ENCODE data around the gene MAJIN. TPM values are rescaled to one million over a fixed set of nuclear protein-coding genes. Genes with fewer than 3 reads are reported as not detected.

The MAJIN gene
- total RNA-seq, 1 experiment from 2014 or later = not detected

GRCh38 chr11:65003282-65003681 lies 31.4 kb upstream of the MAJIN start:
- no peaks in the 10 kb centered on the region for H3K36me3 Mint-ChIP-seq (ENCODE audit: insufficient read depth, unreplicated experiment)
- no peaks in the 10 kb centered on the region for H3K27me3 Mint-ChIP-seq (ENCODE audit: insufficient read depth, unreplicated experiment)
- ChIA-PET CTCF (interaction anchor here (1.3 kb wide), 1 partner anchor 10 kb away, joined by 4 read pairs; no protein-coding TSS in a partner anchor), POLR2A (no interaction called here)
- H3K4me1 Mint-ChIP-seq (ENCODE audit: low read depth, unreplicated experiment) = peaks cover 9% of the 10 kb centered on the region
- Histone ChIP-seq H3K36me3 (ENCODE audit: control insufficient read depth, insufficient read depth, low read length) (no peaks in the 10 kb centered on the region), H3K27me3 (replicated peaks; ENCODE audit: control insufficient read depth, insufficient read depth, low read length) (no peaks in the 10 kb centered on the region), H3K4me1 (peaks cover 21% of the 10 kb centered on the region), H3K4me3 (ENCODE audit: low read depth, low read length) (no peak overlapping the region), H3K9me3 (no peaks in the 10 kb centered on the region)
- no peak overlapping the region for H3K27ac Mint-ChIP-seq (ENCODE audit: unreplicated experiment)
- DNase-seq = no peak
- no peaks in the 10 kb centered on the region for H3K9me3 Mint-ChIP-seq (ENCODE audit: unreplicated experiment)
- no peak for TF ChIP-seq CTCF (IDR thresholded peaks at IDR 0.05; ENCODE audit: insufficient read depth in 1 of 2, low read depth in 1 of 2, low read length in 1 of 2, severe bottlenecking in 1 of 2, unreplicated experiment in 1 of 2)
- no peak overlapping the region for H3K4me3 Mint-ChIP-seq (ENCODE audit: unreplicated experiment)
- intact Hi-C loops (cut with micrococcal nuclease; ENCODE audit: unreplicated experiment) = no loop called here
- no TSS peak for BruUV-seq (replicated peaks)

- no peak for DNase-seq
- no peaks in the 10 kb centered on the region for H3K27me3 Mint-ChIP-seq (ENCODE audit: insufficient read depth, unreplicated experiment)
These were observed 30.8 kb upstream of the MAJIN start for GRCh38 chr11:65002706-65003105.

GRCh38 chr11:64999478-64999877 lies 27.6 kb upstream of the MAJIN start:
- Mint-ChIP-seq H3K27ac (ENCODE audit: unreplicated experiment) (peak overlapping the region; percentile 14), H3K36me3 (ENCODE audit: insufficient read depth, unreplicated experiment) (no peaks in the 10 kb centered on the region), H3K4me1 (ENCODE audit: low read depth, unreplicated experiment) (peaks cover 26% of the 10 kb centered on the region), H3K4me3 (ENCODE audit: unreplicated experiment) (no peak overlapping the region), H3K27me3 (ENCODE audit: insufficient read depth, unreplicated experiment) (no peaks in the 10 kb centered on the region), H3K9me3 (ENCODE audit: unreplicated experiment) (no peaks in the 10 kb centered on the region)
- BruUV-seq (replicated peaks) = no TSS peak
- no peak for DNase-seq
- no peaks in the 10 kb centered on the region for H3K9me3 ChIP-seq
- peaks cover 37% of the 10 kb centered on the region for H3K4me1 ChIP-seq
- POLR2A ChIA-PET = no interaction called here
- intact Hi-C loops (cut with micrococcal nuclease; ENCODE audit: unreplicated experiment) = loop anchor here (5.0 kb wide), 1 partner anchor 152 kb away; no protein-coding TSS in a partner anchor
- H3K36me3 ChIP-seq (ENCODE audit: control insufficient read depth, insufficient read depth, low read length) = no peaks in the 10 kb centered on the region
- no peak overlapping the region for H3K4me3 ChIP-seq (ENCODE audit: low read depth, low read length)
- CTCF ChIA-PET = interaction anchor here (1.1 to 1.4 kb wide), 2 partner anchors 14 to 82 kb away, joined by 3 to 15 read pairs; no protein-coding TSS in a partner anchor
- no peak for TF ChIP-seq CTCF (IDR thresholded peaks at IDR 0.05; ENCODE audit: insufficient read depth in 1 of 2, low read depth in 1 of 2, low read length in 1 of 2, severe bottlenecking in 1 of 2, unreplicated experiment in 1 of 2)
- H3K27me3 ChIP-seq (replicated peaks; ENCODE audit: control insufficient read depth, insufficient read depth, low read length) = no peaks in the 10 kb centered on the region

More at GRCh38 chr11:65002706-65003105, 30.8 kb upstream of the MAJIN start:
- Histone ChIP-seq H3K9me3 (no peaks in the 10 kb centered on the region), H3K27me3 (replicated peaks; ENCODE audit: control insufficient read depth, insufficient read depth, low read length) (no peaks in the 10 kb centered on the region), H3K4me3 (ENCODE audit: low read depth, low read length) (no peak overlapping the region), H3K36me3 (ENCODE audit: control insufficient read depth, insufficient read depth, low read length) (no peaks in the 10 kb centered on the region), H3K4me1 (peaks cover 27% of the 10 kb centered on the region)
- peaks cover 12% of the 10 kb centered on the region for H3K4me1 Mint-ChIP-seq (ENCODE audit: low read depth, unreplicated experiment)
- no peak for TF ChIP-seq CTCF (IDR thresholded peaks at IDR 0.05; ENCODE audit: insufficient read depth in 1 of 2, low read depth in 1 of 2, low read length in 1 of 2, severe bottlenecking in 1 of 2, unreplicated experiment in 1 of 2)
- no peak overlapping the region for H3K27ac Mint-ChIP-seq (ENCODE audit: unreplicated experiment)
- ChIA-PET POLR2A (no interaction called here), CTCF (interaction anchor here (1.3 kb wide), 1 partner anchor 10 kb away, joined by 4 read pairs; no protein-coding TSS in a partner anchor)
- intact Hi-C loops (cut with micrococcal nuclease; ENCODE audit: unreplicated experiment) = no loop called here
- H3K9me3 Mint-ChIP-seq (ENCODE audit: unreplicated experiment) = no peaks in the 10 kb centered on the region
- H3K4me3 Mint-ChIP-seq (ENCODE audit: unreplicated experiment) = no peak overlapping the region
- no TSS peak for BruUV-seq (replicated peaks)
- no peaks in the 10 kb centered on the region for H3K36me3 Mint-ChIP-seq (ENCODE audit: insufficient read depth, unreplicated experiment)
